Smooth muscle cell (in vitro differentiated cells): ENCODE data around the gene SFXN5. TPM values are rescaled to one million over a fixed set of nuclear protein-coding genes. Genes with fewer than 3 reads are reported as not detected.

Experiments used
- polyA plus RNA-seq: library from polyadenylated mRNA; unstranded; fragments of >200 nt; fragmentation: Nextera tagmentation; extraction: Ambion mirVana; gene quantifications from 2 replicates; pipeline ENCODE4 v1.2.1, GENCODE V29; 2016
- total RNA-seq: library from RNA; depleted of rRNA; stranded (reverse); fragments of >200 nt; gene quantifications from 2 replicates; pipeline ENCODE4 v1.2.3, GENCODE V29; 2014

The SFXN5 gene
- total and polyA plus RNA-seq, 2 experiments from 2014 or later = 6.9 to 8.3 TPM

Other genes with a start within 250 kb of the SFXN5 start
- gene EXOC6B, start 245.7 kb downstream of the SFXN5 start, total RNA-seq = 19.7 and 34.6 TPM in 2 replicates
- 6.9 and 8.8 TPM in 2 replicates for gene EXOC6B, start 245.7 kb downstream of the SFXN5 start, polyA plus RNA-seq
- 4.1 and 8.4 TPM in 2 replicates for gene SPR, start 184.3 kb downstream of the SFXN5 start, total RNA-seq
- gene SPR, start 184.3 kb downstream of the SFXN5 start, polyA plus RNA-seq = 13.2 and 15.8 TPM in 2 replicates
- not detected in 2 replicates for gene EMX1, start 154.2 kb downstream of the SFXN5 start, total RNA-seq
- gene EMX1, start 154.2 kb downstream of the SFXN5 start, polyA plus RNA-seq = not detected in 2 replicates
- gene RAB11FIP5, start 41.2 kb upstream of the SFXN5 start, total RNA-seq = 23.3 and 24.3 TPM in 2 replicates
- gene RAB11FIP5, start 41.2 kb upstream of the SFXN5 start, polyA plus RNA-seq = 31.3 and 32.0 TPM in 2 replicates
- gene NOTO, start 130.9 kb upstream of the SFXN5 start, total RNA-seq = not detected in 2 replicates
- 0.11 TPM in 1 of 2 replicates, not detected in the other for gene NOTO, start 130.9 kb upstream of the SFXN5 start, polyA plus RNA-seq
- 10.8 and 17.3 TPM in 2 replicates for gene SMYD5, start 142.5 kb upstream of the SFXN5 start, total RNA-seq
- 13.9 and 16.5 TPM in 2 replicates for gene SMYD5, start 142.5 kb upstream of the SFXN5 start, polyA plus RNA-seq
- 24.0 and 28.3 TPM in 2 replicates for gene PRADC1, start 161.5 kb upstream of the SFXN5 start, total RNA-seq
- gene PRADC1, start 161.5 kb upstream of the SFXN5 start, polyA plus RNA-seq = 47.6 and 51.4 TPM in 2 replicates
- gene CCT7, start 162.6 kb upstream of the SFXN5 start, total RNA-seq = 164 and 197 TPM in 2 replicates
- gene CCT7, start 162.6 kb upstream of the SFXN5 start, polyA plus RNA-seq = 212 and 225 TPM in 2 replicates
- 1.2 and 2.4 TPM in 2 replicates for gene FBXO41, start 212.8 kb upstream of the SFXN5 start, total RNA-seq
- gene FBXO41, start 212.8 kb upstream of the SFXN5 start, polyA plus RNA-seq = 1.00 and 3.0 TPM in 2 replicates
- gene EGR4, start 221.8 kb upstream of the SFXN5 start, total RNA-seq = 0.99 and 2.3 TPM in 2 replicates
- 7.2 and 9.2 TPM in 2 replicates for gene EGR4, start 221.8 kb upstream of the SFXN5 start, polyA plus RNA-seq